Measurements from ENCODE around the gene RAB4A.

Gene RAB4A, protein sequence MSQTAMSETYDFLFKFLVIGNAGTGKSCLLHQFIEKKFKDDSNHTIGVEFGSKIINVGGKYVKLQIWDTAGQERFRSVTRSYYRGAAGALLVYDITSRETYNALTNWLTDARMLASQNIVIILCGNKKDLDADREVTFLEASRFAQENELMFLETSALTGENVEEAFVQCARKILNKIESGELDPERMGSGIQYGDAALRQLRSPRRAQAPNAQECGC

DNA sequence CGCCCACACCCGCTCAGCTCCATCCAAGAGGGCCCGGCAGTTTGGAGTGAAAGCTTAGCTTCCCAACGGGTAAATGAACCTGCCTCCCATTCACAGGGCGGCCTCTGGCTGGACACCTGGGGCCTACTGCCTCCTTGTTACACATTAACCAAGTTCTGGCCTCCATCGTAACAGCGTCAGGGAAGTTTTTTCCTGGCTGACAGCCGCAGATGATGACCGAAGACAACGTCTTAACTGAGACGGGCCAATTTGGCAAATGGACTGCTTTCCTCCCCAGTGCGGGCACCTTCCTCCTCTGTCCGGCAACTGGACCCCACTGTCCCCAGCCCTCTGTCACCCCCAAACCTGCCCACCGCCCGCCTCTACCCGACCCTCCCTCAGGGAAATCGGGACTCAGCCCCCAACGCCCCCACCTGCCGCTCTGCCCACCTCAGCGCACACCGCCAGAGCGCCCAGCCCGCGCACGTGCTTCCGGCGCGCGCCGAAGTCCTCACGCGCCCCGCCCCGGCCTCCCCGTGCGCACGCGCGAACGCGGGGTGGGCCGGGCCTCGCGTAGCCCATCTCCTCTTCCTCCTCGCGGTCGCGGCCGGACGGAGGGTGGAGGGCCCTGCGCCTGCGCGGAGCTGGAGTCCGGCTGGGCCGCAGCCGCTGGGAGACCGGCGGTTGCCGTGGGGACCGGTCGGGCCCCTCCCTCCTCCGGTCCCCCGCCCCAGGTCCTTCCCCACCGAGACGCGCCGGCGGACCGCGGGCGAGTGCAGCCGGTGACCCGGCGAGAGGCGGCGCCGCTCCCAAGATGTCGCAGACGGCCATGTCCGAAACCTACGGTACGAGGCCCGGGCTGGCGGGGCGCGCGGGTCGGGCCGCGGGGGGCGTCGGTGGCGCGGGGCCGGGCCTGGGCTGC is at the start of gene RAB4A:
RAB4A (plus strand) TSS at position 565 of the 901 bp plus-strand sequence; CDS start at position 794, 229 bp downstream.
- TF ChIP-seq POLR2A (IDR thresholded peaks at IDR 0.05; ENCODE audit: low read length), result peak; percentile 57
- no peak for TF ChIP-seq GATA1 (IDR thresholded peaks at IDR 0.05; ENCODE audit: low read depth, low read length)
- DNase-seq, result peak; percentile 86 to 88

DNA sequence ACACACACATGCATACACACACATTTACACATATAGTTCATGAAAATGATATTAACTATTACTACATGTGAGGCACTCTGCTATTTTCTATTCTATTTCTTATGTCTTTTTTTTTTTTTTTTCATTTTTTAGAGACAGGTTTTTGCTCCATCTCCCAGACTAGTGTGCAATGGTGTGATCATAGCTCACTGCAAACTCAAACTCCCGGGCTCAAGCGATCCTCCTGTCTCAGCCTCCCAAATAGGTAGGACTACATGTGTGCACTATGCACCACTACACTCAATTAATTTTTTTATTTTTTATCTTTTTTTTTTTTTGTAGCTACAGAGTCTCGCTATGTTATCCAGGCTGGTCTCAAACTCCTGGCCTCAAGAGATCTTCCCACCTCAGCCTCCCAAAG is 48.8 kb upstream of the RAB4A start:
- no peak for DNase-seq
- TF ChIP-seq POLR2A (IDR thresholded peaks at IDR 0.05; ENCODE audit: low read length) (no peak), GATA1 (IDR thresholded peaks at IDR 0.05; ENCODE audit: low read depth, low read length) (no peak)

DNA sequence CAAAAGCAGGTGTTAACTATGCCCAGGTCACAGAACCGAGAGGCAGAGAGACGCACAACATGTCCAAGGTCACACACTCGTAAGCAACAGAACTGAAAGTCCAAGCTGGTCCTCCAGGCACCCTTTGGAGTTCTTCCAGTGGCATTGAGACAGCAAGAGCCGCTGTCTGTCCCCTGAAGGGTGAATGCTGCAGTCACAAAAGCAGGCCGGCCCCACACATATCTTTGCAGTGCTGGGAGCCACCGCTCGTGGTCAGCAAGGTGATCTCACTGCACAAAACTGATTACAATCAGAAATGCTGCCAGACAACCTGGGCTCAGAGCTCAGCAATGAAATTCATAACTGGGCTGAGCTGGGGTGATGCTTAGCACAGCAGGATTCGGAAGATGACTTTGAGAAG is 47.4 kb upstream of the RAB4A start:
- TF ChIP-seq GATA1 (IDR thresholded peaks at IDR 0.05; ENCODE audit: low read depth, low read length) (no peak), POLR2A (IDR thresholded peaks at IDR 0.05; ENCODE audit: low read length) (no peak)
- DNase-seq, result no peak

DNA sequence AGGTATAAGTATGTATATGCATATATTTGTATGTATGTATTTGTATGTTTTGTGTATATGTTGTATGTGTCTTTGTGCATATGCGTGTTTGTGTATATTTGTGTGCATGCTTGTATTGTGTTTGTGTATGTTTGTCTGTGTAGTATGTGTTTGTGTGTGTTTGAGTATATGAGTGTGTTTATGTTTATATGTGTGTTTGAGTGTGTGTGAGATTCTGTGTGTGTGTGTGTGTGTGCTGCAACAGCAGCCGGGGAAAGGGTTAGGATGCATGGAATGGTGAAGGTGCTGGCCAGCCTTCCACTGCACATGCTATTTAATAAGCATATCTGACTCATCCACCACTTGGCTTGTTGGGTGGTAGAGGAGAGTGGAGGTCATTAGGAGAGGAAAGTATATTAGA is 46.6 kb upstream of the RAB4A start:
- DNase-seq, result no peak
- TF ChIP-seq GATA1 (IDR thresholded peaks at IDR 0.05; ENCODE audit: low read depth, low read length), result no peak
- no peak for TF ChIP-seq POLR2A (IDR thresholded peaks at IDR 0.05; ENCODE audit: low read length)

DNA sequence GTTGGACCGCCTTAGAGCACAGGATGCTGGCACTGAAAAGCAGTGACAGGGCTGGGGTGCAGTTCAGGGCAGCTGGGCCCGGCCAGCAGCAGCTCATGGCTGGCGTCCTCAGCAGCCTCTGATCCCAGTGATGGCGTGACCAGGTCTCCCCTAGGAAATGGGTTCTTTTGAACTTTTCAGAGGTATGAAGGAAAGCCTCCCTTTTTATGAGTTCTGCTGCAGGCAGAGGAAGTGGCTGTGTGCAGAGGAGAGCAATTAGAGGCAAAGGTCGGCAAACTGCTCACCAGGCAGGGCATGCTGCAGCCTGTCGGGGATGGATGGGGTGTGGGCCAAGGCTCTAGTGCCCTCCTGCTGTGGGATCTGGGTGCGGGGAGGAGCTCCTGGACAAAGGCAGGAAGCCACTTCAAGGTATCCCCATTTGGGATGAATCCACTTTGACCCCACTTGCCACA is 45.6 kb upstream of the RAB4A start:
- TF ChIP-seq GATA1 (IDR thresholded peaks at IDR 0.05; ENCODE audit: low read depth, low read length) (no peak), POLR2A (IDR thresholded peaks at IDR 0.05; ENCODE audit: low read length) (no peak)

DNA sequence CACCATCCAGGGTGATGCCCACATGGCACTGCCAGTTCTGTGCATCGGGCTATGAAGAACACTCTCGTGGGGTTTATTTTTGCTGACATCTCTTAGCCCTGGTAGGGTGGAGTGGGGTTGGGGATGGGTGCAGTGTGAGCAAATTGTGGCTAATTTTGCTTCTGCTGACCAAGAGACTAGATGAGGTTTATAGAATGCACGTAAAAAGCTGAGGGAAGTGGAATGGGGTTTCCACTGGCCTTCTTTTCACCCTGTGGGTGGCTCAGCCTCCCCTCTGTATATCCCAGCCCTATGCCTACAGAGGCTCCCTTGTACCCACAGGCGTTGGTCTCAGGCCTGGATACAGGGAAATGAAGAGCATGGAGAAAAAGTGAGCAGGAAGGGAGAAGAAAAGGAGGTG is 44.1 kb upstream of the RAB4A start:
- DNase-seq, result no peak
- TF ChIP-seq POLR2A (IDR thresholded peaks at IDR 0.05; ENCODE audit: low read length) (no peak), GATA1 (IDR thresholded peaks at IDR 0.05; ENCODE audit: low read depth, low read length) (no peak)

More for the DNA sequence above, 45.6 kb upstream of the RAB4A start:
- no peak for DNase-seq

DNA sequence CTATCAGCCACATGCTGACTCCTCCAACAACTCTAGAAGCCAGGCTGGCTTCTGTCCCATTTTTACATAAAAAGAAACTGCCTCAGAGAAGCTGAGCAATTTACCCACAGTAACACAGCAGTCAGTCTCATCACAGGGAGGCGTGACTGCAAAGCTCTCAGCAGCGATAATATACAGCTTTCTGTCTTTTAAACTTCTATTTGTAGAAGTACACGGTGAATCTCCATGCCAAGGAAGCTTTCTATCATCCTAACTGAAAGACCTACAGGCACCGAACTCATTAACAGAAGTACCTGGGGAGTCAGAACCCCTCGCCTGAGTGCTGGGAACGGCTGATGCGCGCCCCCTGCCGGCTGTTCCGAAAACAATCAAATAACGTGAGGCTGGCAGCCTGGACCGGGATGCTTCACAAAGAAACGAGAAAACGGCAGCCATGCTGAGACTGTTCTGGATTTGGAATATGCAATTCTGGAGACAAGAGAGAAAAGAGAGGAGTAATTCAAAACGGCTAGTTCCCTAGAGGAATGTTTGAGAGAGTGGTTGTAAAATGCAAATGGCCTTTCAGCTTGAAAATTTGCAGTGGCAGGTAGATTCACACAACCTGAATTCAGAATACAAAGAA is 43.5 kb upstream of the RAB4A start:
- DNase-seq, result peak; percentile 57 to 77
- no peak for TF ChIP-seq GATA1 (IDR thresholded peaks at IDR 0.05; ENCODE audit: low read depth, low read length)
- TF ChIP-seq POLR2A (IDR thresholded peaks at IDR 0.05; ENCODE audit: low read length), result no peak

DNA sequence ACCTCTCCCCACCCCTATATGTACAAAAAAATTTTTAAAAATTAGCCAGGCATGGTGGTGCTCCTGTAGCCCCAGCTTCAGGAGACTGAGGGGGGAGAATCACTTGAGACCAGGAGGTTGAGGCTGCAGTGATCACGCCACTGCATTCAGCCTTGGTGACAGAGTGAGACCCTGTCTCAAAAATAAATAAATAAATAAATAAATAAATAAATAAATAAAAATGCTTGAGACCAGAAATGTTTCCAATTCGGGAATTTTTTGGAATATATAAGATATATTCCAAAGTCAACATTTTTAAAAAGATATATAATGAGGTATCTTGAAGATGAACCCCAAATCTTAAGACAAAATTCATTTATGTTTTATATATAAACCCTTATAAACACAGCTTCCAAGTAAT is 42.4 kb upstream of the RAB4A start:
- TF ChIP-seq POLR2A (IDR thresholded peaks at IDR 0.05; ENCODE audit: low read length), result no peak
- TF ChIP-seq GATA1 (IDR thresholded peaks at IDR 0.05; ENCODE audit: low read depth, low read length), result no peak
- DNase-seq, result no peak

DNA sequence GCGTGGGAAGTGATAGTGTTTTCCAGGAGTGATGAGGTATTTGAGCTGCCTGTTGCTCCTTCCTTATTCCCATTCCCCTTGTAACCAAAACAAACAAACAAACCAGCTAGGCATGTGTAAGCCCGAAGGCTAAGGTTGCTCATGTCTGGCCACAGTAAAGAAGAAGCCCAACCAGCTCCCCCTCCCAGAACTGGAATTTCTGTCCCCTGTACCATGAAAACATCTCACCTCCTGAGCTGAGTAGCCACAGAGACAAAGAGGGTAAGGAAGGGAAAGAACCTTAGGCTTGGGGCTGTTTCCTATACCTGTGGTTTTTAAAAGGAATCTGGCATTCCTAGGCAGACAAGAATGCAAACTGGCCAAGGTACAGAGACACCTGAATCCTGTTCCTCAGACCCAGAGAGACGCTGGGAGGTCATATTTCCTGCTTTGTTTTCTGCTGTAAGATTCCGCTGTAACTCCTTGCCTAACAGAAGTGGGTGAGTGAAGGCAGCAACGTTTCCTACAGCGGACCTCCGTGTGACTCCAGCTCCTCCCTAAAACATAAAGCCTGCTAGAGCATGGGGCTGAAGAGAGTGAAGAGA is 41.7 kb upstream of the RAB4A start:
- DNase-seq, result no peak
- TF ChIP-seq POLR2A (IDR thresholded peaks at IDR 0.05; ENCODE audit: low read length) (no peak), GATA1 (IDR thresholded peaks at IDR 0.05; ENCODE audit: low read depth, low read length) (no peak)

DNA sequence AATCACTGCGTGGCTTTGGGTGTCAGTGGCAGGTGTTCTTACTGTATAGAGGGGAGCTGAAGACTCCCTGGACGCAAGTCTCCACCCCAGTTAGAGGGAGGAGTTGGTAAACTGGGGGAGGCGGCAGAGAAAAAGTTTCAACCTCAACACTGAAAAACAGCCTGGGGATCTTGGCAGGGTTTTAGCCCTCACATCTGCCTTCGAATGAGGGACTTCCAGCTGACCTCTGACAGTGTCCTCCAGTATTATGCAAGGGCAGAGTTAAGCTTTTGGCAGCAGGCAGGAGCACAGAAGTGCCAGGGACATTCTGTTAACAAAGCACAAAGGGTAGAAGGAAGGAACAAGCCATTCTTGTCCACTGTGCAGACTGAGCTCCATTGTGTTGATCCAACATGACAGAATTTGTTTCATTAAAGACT is 41.2 kb upstream of the RAB4A start:
- no peak for DNase-seq
- TF ChIP-seq GATA1 (IDR thresholded peaks at IDR 0.05; ENCODE audit: low read depth, low read length) (no peak), POLR2A (IDR thresholded peaks at IDR 0.05; ENCODE audit: low read length) (no peak)

DNA sequence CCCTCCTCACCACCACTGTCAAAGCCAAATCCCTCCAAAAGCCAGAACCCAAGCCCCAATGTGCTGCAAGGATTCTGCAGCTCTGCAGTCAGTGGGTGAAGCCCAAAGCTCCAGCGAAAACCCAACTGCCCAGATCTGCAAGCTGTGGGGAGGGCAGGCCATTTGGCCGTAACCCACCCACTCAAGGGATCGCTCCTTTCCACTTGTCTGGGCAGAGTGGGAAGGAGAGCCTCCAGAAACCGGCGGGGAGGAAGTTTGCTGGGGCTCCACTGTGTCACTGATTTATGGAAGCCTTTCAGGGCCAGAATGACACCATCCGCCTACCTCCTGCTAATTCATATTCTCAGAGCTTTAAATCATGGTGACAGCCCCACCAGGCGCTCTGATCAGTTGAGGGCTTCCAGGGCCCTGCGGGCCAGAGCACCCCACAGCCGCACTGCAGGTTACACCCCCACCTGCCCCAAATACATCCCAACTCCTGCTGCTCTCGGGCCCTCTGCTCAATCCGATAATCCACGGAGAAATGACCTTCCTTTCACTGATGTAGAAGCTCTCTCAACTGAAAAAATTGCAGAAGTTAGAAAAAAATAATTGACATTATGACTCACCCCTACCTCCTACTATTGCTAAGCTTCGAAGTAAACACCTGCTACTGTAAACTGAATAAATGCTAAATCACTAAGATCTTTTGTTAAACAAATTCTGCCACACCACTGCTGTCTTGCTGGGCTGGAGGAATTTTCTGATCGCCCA is 40.6 kb upstream of the RAB4A start:
- DNase-seq, result no peak
- TF ChIP-seq POLR2A (IDR thresholded peaks at IDR 0.05; ENCODE audit: low read length) (no peak), GATA1 (IDR thresholded peaks at IDR 0.05; ENCODE audit: low read depth, low read length) (no peak)

DNA sequence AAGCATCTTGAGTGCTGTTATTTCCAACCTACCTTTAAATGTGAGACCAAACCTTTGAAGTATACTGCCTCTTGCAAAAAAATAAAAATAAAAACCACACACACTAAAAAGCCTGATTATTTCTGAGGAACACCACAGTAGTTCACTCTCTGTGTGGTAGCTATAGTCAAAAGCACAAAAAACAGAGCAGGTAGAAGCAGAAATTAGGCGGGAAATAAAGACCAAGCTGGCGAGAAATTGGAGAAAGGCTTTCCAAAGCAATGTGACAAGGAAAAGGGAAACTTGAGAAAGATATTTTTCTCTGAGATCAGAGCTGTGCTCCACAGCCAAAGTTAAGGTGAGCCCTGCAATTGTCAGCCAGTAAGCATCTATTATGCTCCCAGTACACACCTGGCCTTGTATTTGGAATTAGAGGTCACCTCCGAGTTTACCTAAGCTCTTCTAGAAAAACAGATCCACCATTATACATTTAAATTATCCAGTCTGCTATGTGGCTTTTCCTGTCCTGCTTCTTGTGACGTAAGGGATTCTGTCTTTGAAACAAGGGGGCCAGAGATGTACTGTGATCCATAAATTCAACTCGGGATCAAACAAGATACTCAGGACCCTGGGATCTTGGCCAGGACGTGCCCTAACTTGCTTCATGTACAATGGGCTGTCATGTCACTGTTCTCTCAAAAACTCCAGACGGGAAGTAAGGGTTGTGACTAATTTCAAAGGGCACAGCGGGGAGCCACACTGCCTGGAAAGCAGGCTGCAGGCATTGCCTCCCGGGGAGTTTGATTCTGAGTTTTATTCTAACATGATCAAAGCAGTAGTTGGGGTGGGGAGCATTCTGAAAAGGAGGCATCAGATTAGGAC is 39.8 kb upstream of the RAB4A start:
- no peak for DNase-seq
- TF ChIP-seq POLR2A (IDR thresholded peaks at IDR 0.05; ENCODE audit: low read length) (no peak), GATA1 (IDR thresholded peaks at IDR 0.05; ENCODE audit: low read depth, low read length) (no peak)

Measured in erythroblast (primary cell).